SK-N-SH treated with all-trans-retinoic acid at 6 μM for 48 hours (cell line): ENCODE data around the gene LRRC58.

Experiments
- ATAC-seq: fragments of 200-7000 bp; cut with Tn5 transposase; 3 replicates; pipeline ENCODE4 v1.9.1; 2020; ENCODE audit warnings: mild to moderate bottlenecking, moderate library complexity
- ARNTL ChIP-seq: fragments of 450-650 bp; formaldehyde crosslinking; IDR thresholded peaks from 2 replicates; pipeline ENCODE4 v1.5.0; 2020; ENCODE audit warnings: low read depth, mild to moderate bottlenecking, moderate library complexity, borderline replicate concordance
- BACH2 ChIP-seq: fragments of 250-450 bp; sonication (Bioruptor Pico); IDR thresholded peaks from 2 replicates; pipeline ENCODE4 v1.9.0; 2021; ENCODE audit warnings: mild to moderate bottlenecking, borderline replicate concordance
- CREB5 ChIP-seq: fragments of 250-450 bp; sonication (Bioruptor Pico); IDR thresholded peaks from 2 replicates; pipeline ENCODE4 v1.5.1; 2020; ENCODE audit warnings: low read depth, mild to moderate bottlenecking, moderate library complexity
- CSRNP3 ChIP-seq: fragments of 250-450 bp; sonication (Bioruptor Pico); IDR thresholded peaks from 2 replicates; pipeline ENCODE4 v1.5.1; 2021; ENCODE audit warnings: mild to moderate bottlenecking, moderate library complexity
- ESRRG ChIP-seq: fragments of 250-450 bp; sonication (Bioruptor Pico); IDR thresholded peaks from 2 replicates; pipeline ENCODE4 v1.6.1; 2021; ENCODE audit warnings: mild to moderate bottlenecking
- GLIS3 ChIP-seq: fragments of 250-450 bp; sonication (Bioruptor Pico); IDR thresholded peaks from 2 replicates; pipeline ENCODE4 v1.5.0; 2020; ENCODE audit warnings: mild to moderate bottlenecking, moderate library complexity
- ISL1 ChIP-seq: fragments of 250-450 bp; sonication (Bioruptor Pico); IDR thresholded peaks from 2 replicates; pipeline ENCODE4 v2.1.2; 2022; ENCODE audit warnings: mild to moderate bottlenecking, moderate library complexity
- POU6F1 ChIP-seq: fragments of 250-450 bp; sonication (Bioruptor Pico); IDR thresholded peaks from 2 replicates; pipeline ENCODE4 v1.8.0; 2021; ENCODE audit warnings: low read depth, mild to moderate bottlenecking, moderate library complexity, borderline replicate concordance
- PPARA ChIP-seq: fragments of 250-450 bp; sonication (Bioruptor Pico); IDR thresholded peaks from 2 replicates; pipeline ENCODE4 v1.5.0; 2020; ENCODE audit warnings: mild to moderate bottlenecking, borderline replicate concordance
- RARB ChIP-seq: fragments of 250-450 bp; sonication (Bioruptor Pico); IDR thresholded peaks from 2 replicates; pipeline ENCODE4 v1.8.0; 2021; ENCODE audit warnings: mild to moderate bottlenecking, moderate library complexity
- TCF4 ChIP-seq: fragments of 250-450 bp; sonication (Bioruptor Pico); IDR thresholded peaks from 2 replicates; pipeline ENCODE4 v1.8.0; 2021; ENCODE audit warnings: mild to moderate bottlenecking, moderate library complexity, borderline replicate concordance
- TOX ChIP-seq: fragments of 250-450 bp; sonication (Bioruptor Pico); IDR thresholded peaks from 2 replicates; pipeline ENCODE4 v1.8.0; 2021; ENCODE audit warnings: mild to moderate bottlenecking, moderate library complexity, borderline replicate concordance
- TSHZ2 ChIP-seq: fragments of 250-450 bp; sonication (Bioruptor Pico); IDR thresholded peaks from 2 replicates; pipeline ENCODE4 v1.5.0; 2020; ENCODE audit warnings: mild to moderate bottlenecking, moderate library complexity
- ZC3H10 ChIP-seq: fragments of 250-450 bp; sonication (Bioruptor Pico); IDR thresholded peaks from 2 replicates; pipeline ENCODE4 v1.5.1; 2021; ENCODE audit warnings: mild to moderate bottlenecking, moderate library complexity
- ZFP3 ChIP-seq: fragments of 250-450 bp; sonication (Bioruptor Pico); IDR thresholded peaks from 2 replicates; pipeline ENCODE4 v1.5.0; 2020; ENCODE audit warnings: mild to moderate bottlenecking, moderate library complexity
- ZNF565 ChIP-seq: fragments of 450-650 bp; formaldehyde crosslinking; conservative IDR thresholded peaks from 2 replicates; pipeline ENCODE4 v1.5.0; 2020; ENCODE audit warnings: low read depth, mild to moderate bottlenecking, moderate library complexity
- ZNF70 ChIP-seq: fragments of 450-650 bp; formaldehyde crosslinking; IDR thresholded peaks from 2 replicates; pipeline ENCODE4 v1.5.0; 2020; ENCODE audit warnings: mild to moderate bottlenecking, moderate library complexity

Gene LRRC58

GRCh38 chr3:120306519-120307455 lies 42.4 kb downstream of the LRRC58 start:
- ATAC-seq: no peak
- TF ChIP-seq ARNTL (no peak), ESRRG (CRISPR knock-in tag) (no peak), ZC3H10 (CRISPR knock-in tag) (no peak), ISL1 (CRISPR knock-in tag) (no peak), TCF4 (CRISPR knock-in tag) (no peak), POU6F1 (CRISPR knock-in tag) (no peak), ZNF70 (CRISPR knock-in tag) (no peak), TOX (CRISPR knock-in tag) (no peak), ZNF565 (no peak), ZFP3 (CRISPR knock-in tag) (no peak)

- no peak for TF ChIP-seq RARB (CRISPR knock-in tag)
- TF ChIP-seq CREB5 (CRISPR knock-in tag): no peak
- no peak for TF ChIP-seq ESRRG (CRISPR knock-in tag)
- TF ChIP-seq TCF4 (CRISPR knock-in tag): no peak
- no peak for TF ChIP-seq GLIS3 (CRISPR knock-in tag)
- no peak for TF ChIP-seq ARNTL
- no peak for TF ChIP-seq POU6F1 (CRISPR knock-in tag)
- TF ChIP-seq ISL1 (CRISPR knock-in tag): no peak
- no peak for ATAC-seq
These were observed 44.5 kb downstream of the LRRC58 start for GRCh38 chr3:120304616-120305015.

GRCh38 chr3:120302361-120302760 lies 46.8 kb downstream of the LRRC58 start:
- ATAC-seq: no peak
- TF ChIP-seq BACH2 (no peak), PPARA (CRISPR knock-in tag) (no peak), RARB (CRISPR knock-in tag) (no peak), TSHZ2 (CRISPR knock-in tag) (no peak), CREB5 (CRISPR knock-in tag) (no peak), ARNTL (no peak), TOX (CRISPR knock-in tag) (no peak), CSRNP3 (no peak), ZNF565 (no peak), POU6F1 (CRISPR knock-in tag) (no peak)
